DMS53 treated with DMSO at 0.1 percent for 48 hours (cell line): Measurements from ENCODE around the gene NPTXR.

Experiments used
- DNase-seq: peaks from one replicate; lab custom pipeline; 2025; ENCODE audit not compliant: unreplicated experiment; lab: John Stamatoyannopoulos, UW

The NPTXR gene

DNA sequence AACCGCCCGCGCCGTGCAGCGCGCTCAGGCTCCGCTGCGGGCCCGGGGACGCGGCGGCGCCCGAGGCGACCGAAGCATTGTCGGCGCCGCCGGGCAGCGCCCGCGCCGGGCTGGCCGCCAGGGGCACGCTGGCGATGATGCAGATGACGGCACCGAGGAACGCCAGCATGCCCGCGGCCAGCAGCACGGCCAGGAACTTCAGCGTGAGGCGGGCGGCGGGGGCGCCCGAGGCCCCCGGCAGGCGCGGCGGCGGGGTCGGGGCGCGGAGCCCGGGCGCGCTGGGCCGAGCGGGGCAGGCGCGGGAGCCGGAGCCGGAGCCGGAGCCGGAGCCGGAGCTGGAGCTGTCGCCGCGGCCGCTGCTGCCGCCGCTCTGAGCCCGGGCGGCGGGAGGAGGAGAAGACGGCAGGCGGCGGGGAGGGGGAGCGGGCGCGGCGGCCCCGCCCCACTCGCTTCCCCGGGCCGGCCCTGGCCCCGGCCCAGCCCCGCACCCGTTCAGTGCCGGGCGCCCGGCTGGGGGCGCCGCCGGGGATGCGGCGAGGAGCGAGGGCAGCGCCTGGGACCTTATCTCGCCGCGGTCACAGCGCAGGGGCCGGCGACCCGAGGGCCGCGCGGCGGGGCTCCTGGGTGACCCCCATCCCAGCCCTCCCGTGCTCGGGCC lies at the start of gene NPTXR:
TSS of gene NPTXR (minus strand) at position 372 of the 658 bp plus-strand sequence.
- peak; percentile 31 for DNase-seq

DNA sequence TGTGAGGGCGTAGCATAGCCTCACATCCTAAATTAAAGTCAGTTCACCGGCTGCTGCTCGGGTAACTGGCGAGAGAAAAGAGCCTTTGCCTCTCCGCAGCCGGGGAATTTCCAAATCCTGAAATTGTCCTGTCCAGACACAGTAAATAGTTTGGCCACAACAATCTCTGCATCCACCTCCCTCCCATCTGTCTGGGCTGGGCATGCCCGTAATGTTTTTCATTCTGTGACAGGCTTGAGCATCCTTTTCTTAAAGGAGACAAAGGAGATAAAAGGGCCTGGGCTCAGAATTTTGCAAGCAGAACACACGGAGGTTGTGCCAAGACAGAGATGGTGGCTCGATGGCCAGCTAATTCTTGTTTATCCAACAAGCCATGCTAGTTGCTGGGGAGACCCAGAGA lies 47.4 kb upstream of the NPTXR start:
- DNase-seq, result no peak

DNA sequence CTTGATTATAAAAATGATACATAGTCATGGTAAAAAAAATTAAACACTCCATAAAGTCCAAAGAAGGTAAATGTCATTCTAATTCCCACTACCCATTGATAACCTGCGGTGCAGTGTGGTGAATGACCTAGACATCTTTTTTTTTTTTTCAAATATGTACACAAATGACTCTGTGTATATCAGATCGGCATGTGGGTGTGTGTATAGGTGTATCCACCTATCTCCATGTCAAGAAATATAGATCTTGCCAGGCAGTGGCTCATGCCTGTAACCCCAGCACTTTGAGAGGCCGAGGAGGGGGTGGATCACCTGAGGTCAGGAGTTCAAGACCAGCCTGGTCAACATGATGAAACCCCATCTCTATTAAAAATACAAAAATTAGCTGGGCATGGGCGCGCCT lies 46.5 kb upstream of the NPTXR start:
- no peak for DNase-seq

DNA sequence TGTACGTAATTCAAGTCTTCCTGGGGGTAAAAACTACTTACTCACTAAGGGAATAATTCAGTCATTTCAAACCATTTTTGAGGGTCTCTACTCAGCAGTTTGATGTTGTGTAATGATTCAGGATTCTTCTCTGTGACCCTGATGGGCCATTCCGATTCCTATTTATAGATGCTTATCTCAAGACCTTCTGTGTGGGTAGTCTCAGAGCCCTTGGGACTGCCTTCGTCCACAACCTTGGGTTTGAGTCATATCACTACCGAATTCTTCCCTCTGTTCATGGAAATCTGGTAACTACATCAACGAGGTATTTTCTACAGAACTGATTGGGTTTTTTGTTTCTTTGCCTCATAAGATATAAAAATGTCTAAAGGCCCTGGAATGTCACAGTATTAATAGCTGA lies 42.5 kb upstream of the NPTXR start:
- DNase-seq, result no peak

DNA sequence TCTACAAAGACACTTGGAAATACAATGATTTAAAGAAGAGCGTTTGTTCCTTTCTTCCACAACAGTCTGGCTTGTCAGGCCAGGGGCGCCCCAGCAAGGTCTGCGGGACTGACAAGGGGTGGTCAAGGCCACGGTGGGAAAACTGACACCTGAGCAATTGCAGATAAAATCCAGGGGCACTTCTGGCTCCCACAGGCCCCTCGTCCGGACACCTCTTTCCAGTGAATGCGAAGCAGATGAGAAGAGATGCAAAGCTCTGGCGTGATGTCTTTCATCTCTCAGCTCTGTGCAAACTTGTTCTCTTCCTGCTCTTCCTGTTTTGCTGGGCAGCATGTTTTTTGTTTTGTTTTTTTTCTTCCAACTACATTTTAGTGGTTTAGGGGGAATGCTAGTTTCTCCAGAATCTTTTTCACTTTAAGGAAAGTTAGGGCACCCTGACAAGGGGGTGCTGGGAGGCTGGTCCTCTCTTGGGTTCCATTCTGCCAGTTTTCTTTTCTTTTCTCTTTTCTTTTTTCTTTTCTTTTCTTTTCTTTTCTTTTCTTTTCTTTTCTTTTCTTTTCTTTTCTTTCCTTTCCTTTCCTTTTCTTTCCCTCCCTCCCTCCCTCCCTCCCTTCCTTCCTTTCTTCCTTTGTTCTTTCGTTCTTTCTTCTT lies 39.3 kb upstream of the NPTXR start:
- no peak for DNase-seq

DNA sequence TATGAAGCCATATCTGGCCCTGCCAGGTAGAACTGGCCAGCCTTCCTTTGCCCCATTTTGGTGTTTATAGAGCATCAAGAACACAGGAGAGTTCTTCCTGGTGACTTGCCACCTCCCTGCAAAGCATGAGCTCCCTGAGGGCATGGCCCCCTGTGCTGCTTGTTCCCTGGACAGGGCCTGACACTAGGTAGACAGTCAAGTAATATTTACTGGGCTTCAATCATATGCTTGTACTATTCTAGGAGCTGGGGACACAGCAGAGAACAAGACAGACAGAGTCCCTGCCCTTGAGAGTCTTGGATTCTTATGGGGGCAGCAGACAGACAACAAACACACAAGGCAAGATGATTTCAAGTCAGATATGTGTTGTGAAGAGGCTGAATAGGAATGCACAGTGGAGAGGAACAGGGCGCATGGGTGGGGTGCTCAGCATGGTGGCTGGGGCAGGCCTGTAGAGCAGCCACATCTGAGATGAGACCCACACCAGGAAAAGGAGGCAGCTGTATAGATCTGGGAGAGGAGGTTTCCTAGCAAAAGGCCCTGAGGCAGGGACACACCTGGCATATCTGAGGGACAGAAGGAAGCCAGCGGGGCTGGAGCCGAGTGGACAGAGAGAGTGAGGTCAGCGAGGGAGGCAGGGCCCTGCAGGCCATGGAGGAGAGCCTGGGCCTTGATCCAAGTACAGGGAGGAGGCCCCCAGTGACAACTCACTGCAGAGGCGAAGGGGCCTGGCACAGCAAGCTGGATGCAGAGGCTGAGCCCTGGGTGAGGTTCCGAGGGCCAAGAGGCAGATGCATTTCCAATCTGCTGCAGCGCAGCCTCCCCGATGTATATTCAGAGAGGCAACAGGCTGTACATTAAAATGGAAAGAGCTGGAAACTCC lies 38.4 kb upstream of the NPTXR start:
- DNase-seq, result no peak

DNA sequence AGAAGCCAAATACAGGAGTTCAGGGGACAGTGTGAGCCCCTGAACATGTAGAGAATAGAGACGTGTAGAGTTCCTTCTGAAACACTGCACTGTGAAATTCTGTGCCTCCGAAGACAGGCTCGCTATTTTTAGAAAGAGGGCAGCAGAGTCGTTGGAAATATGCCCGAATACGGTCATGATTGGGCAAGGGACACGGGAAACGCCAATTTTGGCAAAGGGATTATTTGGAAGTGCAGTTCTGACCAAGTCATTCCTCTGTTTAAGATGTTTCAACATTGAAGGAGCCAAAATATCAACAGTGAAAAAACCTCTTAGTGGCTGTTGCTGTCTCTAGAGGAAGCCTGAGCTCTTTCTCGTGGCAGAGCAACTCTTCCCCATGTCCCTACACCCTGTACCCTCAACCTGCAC lies 37.6 kb upstream of the NPTXR start:
- DNase-seq, result no peak

DNA sequence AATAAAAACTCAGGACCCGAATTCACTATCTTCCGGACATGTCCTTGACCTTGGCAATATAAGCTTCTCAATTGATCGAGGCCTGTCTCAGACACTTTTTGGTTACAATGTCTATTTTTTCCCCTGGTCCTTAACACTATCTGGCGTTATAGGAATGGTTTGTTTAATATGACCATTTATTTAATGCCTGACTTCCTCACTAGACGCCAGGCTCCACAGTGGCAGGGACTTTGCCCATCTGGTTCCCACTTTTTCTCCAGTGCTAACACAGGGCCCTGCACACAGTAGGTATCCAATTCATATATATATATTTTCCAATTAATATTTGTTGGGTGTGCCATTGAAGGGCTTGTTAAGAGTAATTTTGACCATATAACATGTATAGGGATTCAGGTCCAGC lies 36.1 kb upstream of the NPTXR start:
- DNase-seq, result no peak

DNA sequence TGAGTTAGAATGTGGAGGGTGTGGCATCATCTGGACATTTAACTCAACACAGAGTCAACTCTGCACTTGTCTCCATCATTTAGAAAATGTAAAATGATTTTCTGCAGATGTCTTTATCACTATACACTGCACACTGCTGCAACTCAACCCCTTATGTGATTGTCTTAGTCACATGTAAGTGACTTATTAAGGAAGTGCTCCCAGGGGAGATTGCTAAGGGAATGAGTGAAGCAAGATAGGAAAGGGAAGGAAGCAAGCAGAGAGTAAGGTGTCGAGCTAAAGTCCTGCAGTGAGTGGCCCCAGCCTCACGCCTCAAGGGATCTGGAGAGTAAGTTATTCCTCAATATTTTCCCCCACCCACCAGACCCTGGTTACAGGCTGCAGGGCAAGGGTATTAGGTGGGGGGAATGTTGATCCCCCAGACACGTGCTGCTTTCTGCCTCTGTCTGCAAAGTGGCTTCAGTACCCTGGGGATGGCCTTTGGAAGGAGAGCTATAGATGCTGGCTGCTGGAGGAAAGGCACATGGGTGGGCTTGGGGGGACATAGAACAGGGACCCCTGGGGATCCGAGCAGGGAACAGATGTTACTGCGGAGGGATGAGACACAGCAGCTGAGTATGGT lies 35.4 kb upstream of the NPTXR start:
- DNase-seq, result no peak

DNA sequence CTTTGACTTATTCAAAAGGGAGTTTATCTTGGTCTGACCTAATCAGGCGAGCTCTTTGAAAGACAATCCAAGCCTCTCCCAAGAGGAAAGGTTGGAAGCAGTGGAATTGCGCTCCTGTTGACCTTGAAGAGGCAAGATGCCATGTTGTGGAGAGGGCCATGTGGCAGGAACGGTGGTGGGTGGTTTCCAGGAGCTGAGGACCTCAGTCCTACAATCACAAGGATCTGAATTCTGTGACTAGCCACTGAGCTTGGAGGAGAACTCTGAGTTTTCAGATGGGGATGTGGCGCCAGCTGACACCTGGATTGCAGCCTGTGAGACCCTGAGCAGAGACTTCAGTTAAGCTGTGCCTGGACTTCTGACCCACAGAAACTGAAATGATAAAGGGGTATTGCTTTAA lies 34.2 kb upstream of the NPTXR start:
- DNase-seq, result no peak

DNA sequence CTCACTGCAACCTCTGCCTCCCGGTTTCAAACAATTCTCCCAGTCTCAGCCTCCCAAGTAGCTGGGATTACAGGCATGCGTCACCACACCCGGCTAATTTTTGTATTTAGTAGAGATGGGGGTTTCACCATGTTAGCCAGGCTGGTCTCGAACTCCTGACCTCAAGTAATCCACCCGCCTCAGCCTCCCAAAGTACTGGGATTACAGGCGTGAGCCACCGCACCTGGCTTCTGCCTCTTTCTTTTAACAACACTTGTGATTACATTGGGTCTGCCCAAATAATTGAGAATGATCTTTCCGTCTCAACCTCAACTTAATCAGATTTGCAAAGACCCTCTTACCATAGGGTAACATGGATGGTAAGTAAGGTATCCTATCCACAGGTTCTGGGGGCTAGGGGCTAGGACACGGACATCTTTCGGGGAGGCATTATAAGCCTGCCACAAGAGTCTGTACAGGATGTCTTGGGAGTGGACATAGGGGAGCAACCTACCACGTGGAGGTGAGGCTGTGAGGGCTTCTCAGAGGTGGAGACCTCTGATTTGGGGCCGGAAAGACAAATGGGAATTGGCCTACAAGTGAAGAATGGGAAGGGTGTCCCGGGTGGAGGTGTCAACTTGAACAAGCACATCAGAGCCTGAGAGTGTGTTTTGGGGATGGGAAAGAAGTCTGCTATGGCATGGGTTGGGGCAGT lies 30.8 kb upstream of the NPTXR start:
- DNase-seq, result no peak

DNA sequence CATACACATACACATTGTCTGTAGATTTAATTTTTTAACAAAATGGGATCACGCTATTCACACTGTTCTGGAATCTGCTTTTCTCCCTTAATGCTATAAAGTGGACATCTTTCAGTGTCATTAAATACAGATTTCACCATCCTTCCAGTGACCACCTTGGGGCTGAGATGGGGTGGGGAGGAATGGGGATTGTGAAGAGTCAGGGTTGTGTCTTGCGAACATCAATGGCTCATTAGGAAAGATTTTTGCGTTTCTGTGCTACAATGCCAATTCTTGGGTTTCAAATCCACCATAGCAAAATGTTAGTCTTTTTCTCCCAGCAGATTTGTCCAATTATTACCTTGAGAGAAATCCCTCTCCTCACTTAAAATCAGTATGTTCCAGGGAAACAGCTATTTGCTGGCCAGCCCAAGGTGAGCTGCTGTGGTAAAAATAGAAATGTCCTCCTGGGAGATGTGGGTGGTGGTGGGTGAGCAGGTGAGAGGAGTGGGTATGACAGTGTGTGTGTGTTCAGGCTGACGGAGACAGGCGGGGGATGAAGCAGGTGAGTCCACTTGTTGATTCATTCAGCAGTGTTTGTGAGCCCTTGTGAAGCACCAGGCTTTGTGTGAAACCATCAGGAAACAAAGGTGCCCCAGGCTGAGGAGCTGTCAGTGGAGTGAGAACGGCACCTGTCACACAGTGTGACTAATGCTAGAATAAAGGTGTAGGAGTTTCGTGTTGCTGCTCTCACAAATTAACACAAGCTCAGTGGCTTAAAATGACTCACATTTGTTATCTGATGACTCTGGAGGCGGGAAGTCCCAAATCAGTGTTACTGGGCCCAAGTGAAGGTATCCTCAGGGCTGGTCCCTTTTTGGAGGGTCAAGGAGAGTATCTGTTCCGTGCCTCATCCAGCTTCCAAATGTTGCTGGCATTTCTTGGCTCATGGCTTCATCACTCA lies 29.9 kb upstream of the NPTXR start:
- peak; percentile 88 for DNase-seq

DNA sequence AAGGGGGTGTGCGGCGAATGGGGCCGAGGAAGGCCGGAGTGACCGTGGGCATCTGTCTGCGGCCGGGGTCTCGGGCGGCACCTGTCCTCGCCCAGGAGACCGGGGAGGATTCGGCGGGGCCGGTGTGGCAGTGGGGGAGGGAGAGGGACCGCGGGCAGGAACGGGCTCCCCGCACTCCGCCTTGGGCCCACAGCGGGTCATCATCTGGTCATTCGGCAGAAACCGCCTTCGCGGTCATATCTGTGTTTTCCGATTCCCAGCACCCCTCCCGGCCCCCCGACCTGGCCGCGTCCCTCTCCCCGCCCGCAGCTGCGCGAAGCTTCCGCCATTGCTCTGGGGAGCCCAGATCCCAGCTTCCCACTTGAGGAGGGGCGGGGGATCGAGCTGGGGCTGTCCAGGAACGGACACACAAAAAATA lies 29.0 kb upstream of the NPTXR start:
- peak; percentile 44 for DNase-seq

DNA sequence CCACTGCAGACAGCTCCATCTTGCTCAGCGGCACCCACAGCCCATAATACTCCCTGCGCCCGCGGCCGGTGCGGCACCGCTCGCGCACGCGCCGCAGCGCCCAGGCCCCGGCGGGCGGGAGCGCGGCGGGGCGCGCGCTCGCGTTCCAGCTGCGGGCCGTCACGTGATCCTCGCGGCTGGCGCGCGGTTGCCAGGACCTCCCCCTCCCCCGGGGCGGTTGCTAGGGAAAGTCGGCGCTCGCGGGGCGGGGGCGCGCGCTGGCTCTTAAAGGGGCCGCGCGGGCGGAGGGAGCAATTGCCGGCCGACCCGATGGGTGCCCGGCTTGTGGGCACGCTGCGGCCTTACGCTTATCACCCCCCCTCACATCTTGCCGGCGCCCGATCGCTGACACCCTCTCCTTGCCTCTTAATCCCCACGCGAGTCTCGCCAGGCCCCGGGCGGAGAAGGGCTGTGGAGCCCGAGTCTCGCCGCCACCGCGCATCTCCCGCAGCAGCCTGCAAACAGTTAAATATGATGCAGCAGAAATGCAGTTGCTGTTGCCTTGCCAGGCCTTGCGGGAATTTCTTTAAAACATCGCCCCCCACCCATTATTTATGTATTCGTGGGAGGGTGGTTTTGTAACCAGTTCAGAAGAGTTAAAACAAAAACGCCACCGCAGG lies 28.5 kb upstream of the NPTXR start, which contains the start of gene CBX6:
TSS of gene CBX6 (minus strand) at position 45 of the 659 bp plus-strand sequence. CDS start at position 19, 26 bp downstream.
- peak; percentile 62 for DNase-seq

DNA sequence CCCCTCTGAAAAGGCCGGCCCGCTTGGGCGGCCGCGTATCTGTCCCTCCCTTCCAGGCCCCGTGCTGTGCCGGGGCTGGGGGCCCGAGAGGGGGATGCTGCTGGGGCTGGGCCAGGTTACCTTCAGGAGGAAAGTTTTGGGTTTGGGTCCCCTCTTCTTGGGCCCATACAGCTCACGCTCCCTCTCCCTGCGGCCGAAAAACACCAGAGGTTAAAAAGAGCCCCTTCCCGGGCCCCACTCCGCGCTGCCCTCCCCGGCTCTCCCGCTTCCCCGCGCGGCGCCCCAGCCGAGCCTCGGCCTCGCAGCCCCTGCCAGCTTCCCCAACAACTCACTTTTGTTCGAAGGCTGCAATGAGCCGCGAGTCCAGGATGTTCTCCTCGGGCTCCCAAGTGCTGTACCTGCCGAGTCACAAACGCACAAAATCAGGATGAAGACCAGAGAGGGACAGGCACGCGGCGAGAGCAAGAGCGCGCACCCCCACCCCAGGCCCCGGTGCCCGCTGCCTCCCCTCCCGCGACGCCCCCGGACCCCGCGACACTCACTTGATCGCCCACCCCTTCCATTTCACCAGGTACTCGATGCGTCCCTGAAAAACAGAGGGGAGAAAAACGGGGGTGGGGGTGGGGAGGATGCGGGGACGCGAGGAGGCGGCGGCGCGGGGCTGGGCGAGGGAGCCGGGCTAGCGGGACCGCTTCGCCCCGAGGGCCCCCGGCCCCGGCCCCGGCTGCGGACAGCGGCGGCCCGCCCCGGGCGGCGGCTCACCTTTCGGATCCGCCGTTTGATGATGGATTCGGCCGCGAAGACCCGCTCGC lies 27.7 kb upstream of the NPTXR start:
- no peak for DNase-seq

DNA sequence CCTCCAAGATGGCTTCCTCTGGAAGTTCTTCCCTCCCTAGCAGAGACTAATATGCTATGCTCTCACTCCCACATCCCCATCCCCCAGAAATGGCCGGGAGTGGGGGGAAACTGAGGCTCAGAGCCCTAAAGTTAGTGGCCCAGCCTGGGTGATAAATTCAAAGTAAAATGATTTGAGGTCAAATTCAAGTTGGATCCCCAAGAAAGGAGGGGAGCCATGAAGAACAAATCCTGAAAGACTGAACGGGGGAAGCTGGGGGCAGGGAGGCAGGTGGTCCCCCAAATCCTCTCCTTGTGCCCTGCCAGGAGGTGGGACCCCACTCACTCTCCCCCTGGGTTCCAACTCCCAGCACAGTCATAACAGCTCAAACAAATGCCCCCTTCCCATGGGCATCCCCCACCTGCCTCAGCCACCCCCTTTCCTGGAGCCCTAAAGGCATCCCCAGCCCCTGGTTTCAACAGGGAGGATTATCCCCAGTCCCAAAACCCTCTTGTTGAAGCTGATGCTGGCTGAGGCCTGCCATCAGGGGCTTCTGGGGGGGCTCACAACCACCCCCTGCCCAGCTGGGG lies 27.0 kb upstream of the NPTXR start:
- no peak for DNase-seq

DNA sequence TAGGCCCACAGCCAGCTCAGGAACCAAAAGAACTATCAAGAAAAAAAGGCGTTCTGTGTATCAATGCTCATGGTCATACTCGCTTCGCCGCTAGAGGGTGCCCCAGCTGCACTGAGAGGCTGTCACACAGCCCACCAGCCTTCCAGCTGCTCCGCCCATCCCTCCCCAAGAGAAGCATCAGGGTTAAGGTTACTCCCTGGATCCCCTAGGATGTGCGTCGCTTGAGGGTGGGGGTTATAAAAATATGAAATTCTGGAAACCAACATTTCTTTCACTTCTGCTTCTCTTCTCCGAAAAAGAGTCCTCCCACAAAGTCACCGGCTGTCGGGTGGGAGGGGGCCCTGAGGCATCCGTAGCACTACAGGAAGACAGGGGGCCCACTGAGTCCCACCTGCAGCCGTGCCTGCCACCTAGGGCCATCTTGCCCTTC lies 26.5 kb upstream of the NPTXR start:
- DNase-seq, result peak; percentile 38

DNA sequence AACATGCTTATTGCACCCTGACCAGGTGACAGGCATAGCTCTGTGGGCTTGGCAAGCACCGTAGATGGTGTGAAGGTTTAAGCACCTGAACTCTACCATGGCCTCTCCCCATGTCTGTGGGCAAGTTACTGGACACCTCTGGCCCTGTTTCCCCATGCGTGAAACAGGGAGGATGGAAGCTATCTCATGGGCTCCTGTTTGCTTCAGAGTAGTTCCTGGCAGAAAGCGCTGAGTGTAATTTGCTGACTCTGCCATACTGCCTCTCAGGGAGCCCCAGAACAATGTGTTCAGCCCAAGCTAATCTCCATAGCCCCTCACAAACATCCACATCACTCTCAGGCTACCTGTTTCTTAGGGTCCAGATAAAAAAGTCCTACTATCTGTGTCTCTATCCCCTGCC lies 25.8 kb upstream of the NPTXR start:
- no peak for DNase-seq
